GM06990 (cell line): Measurements from ENCODE around the gene AP3B2.
A peak's percentile ranks its signal among the peaks of the same experiment; 100 is the strongest.

ENCODE experiments used
- DNase-seq: peaks from one replicate; pipeline ENCODE4 v3.0.0-alpha.2; 2011; ENCODE audit not compliant: insufficient read length; ENCODE audit errors: extremely low read depth
- H3K27me3 ChIP-seq: replicated peaks from 2 replicates; pipeline ENCODE4 v1.6.0; 2011; ENCODE audit warnings: low read length; ENCODE audit not compliant: control insufficient read depth, insufficient read depth
- H3K36me3 ChIP-seq: 2 replicates; pipeline ENCODE4 v1.5.1; 2011; ENCODE audit warnings: low read length; ENCODE audit not compliant: control insufficient read depth, insufficient read depth
- H3K4me3 ChIP-seq: replicated peaks from 2 replicates; pipeline ENCODE4 v1.5.1; 2011; ENCODE audit warnings: low read depth, mild to moderate bottlenecking, control low read depth, low read length
- CTCF ChIP-seq: IDR thresholded peaks from 2 replicates; pipeline ENCODE4 v1.5.1; 2011; ENCODE audit warnings: low read length, control low read depth, mild to moderate bottlenecking, inconsistent platforms; ENCODE audit not compliant: insufficient read depth, poor library complexity, severe bottlenecking

Gene AP3B2

GRCh38 chr15:82726816-82727215 lies 17.1 kb upstream of the AP3B2 start:
- no peak for TF ChIP-seq CTCF
- H3K27me3 ChIP-seq: no peaks in the 10 kb centered on the region
- H3K36me3 ChIP-seq: no peaks in the 10 kb centered on the region
- H3K4me3 ChIP-seq: no peak overlapping the region
- no peak for DNase-seq

GRCh38 chr15:82715003-82715402 lies 5.3 kb upstream of the AP3B2 start:
- DNase-seq: no peak

GRCh38 chr15:82714016-82714415 lies 4.3 kb upstream of the AP3B2 start:
- H3K36me3 ChIP-seq: no peaks in the 10 kb centered on the region
- no peak for DNase-seq
- TF ChIP-seq CTCF: no peak

More at GRCh38 chr15:82715003-82715402, 5.3 kb upstream of the AP3B2 start:
- H3K36me3 ChIP-seq: no peaks in the 10 kb centered on the region
- H3K4me3 ChIP-seq: no peak overlapping the region
- H3K27me3 ChIP-seq: no peaks in the 10 kb centered on the region
- TF ChIP-seq CTCF: no peak

GRCh38 chr15:82712036-82712435 lies 2.4 kb upstream of the AP3B2 start:
- no peaks in the 10 kb centered on the region for H3K27me3 ChIP-seq
- no peaks in the 10 kb centered on the region for H3K36me3 ChIP-seq
- no peak for DNase-seq
- H3K4me3 ChIP-seq: no peak overlapping the region
- no peak for TF ChIP-seq CTCF

More at GRCh38 chr15:82714016-82714415, 4.3 kb upstream of the AP3B2 start:
- Histone ChIP-seq H3K4me3 (no peak overlapping the region), H3K27me3 (no peaks in the 10 kb centered on the region)

GRCh38 chr15:82710926-82711490 lies 1.3 kb upstream of the AP3B2 start:
- no peaks in the 10 kb centered on the region for H3K36me3 ChIP-seq
- TF ChIP-seq CTCF: no peak

GRCh38 chr15:82710208-82710555 lies 507 bp upstream of the AP3B2 start:
- Histone ChIP-seq H3K4me3 (peak overlapping the region; percentile 73), H3K27me3 (no peaks in the 10 kb centered on the region), H3K36me3 (no peaks in the 10 kb centered on the region)
- DNase-seq: no peak
- TF ChIP-seq CTCF: no peak

More at GRCh38 chr15:82710926-82711490, 1.3 kb upstream of the AP3B2 start:
- no peak overlapping the region for H3K4me3 ChIP-seq
- DNase-seq: no peak
- no peaks in the 10 kb centered on the region for H3K27me3 ChIP-seq
